Kidney (tissue), 14 donors: ENCODE measurements around the gene SLC12A3. TPM values are rescaled to one million over a fixed set of nuclear protein-coding genes. Genes with fewer than 3 reads are reported as not detected.

Source experiments
- DNase-seq, 5 donors: peaks; one replicate each; pipeline ENCODE4 v3.0.0-alpha.2; 2013 to 2020
- FAIRE-seq: peaks from 2 replicates; lab custom pipeline; 2012; peaks lifted over from hg19 to GRCh38; lab: Jason Lieb, UNC
- H3K27ac ChIP-seq, 2 donors: one replicate each; pipeline ENCODE4 v1.7.0; 2013; ENCODE audit warnings: low read depth in 2 of 2, low read length in 2 of 2, inconsistent platforms in 1 of 2
- H3K27me3 ChIP-seq: one replicate; pipeline ENCODE4 v1.7.1; 2013; ENCODE audit warnings: low read length, inconsistent platforms; ENCODE audit not compliant: control insufficient read depth, insufficient read depth
- H3K36me3 ChIP-seq, 3 donors: one replicate each; pipeline versions ENCODE4 v1.7.0 to v1.7.1; 2013; ENCODE audit warnings: low read length in 3 of 3, control low read depth in 1 of 3, inconsistent platforms in 1 of 3; ENCODE audit not compliant: insufficient read depth in 3 of 3, control insufficient read depth in 2 of 3
- H3K4me1 ChIP-seq, 3 donors: one replicate each; pipeline versions ENCODE4 v1.7.0 to v1.7.1; 2013; ENCODE audit warnings: low read length in 3 of 3, inconsistent platforms in 1 of 3, low read depth in 1 of 3; ENCODE audit not compliant: control insufficient read depth in 2 of 3, insufficient read depth in 2 of 3
- H3K4me3 ChIP-seq, 3 donors: one replicate each; pipeline versions ENCODE4 v1.7.0 to v1.8.1; 2013; ENCODE audit warnings: low read length in 3 of 3, control low read depth in 1 of 3, inconsistent platforms in 1 of 3
- H3K9ac ChIP-seq, 3 donors: one replicate each; pipeline versions ENCODE4 v1.7.0 to v1.7.1; 2013; ENCODE audit warnings: low read length in 3 of 3, control low read depth in 1 of 3, inconsistent platforms in 1 of 3
- H3K9me3 ChIP-seq, 3 donors: one replicate each; pipeline versions ENCODE4 v1.7.0 to v1.7.1; 2013; ENCODE audit warnings: low read length in 3 of 3, control low read depth in 1 of 3, inconsistent platforms in 1 of 3; ENCODE audit not compliant: control insufficient read depth in 2 of 3, insufficient read depth in 1 of 3
- CTCF ChIP-seq: IDR thresholded peaks from 3 replicates; pipeline ENCODE4 v1.5.1; 2012; ENCODE audit warnings: mild to moderate bottlenecking, moderate library complexity, borderline replicate concordance; ENCODE audit not compliant: insufficient read depth; ENCODE audit errors: extremely low read depth
- intact Hi-C: fragments of 100-400 bp; cut with DNase I; formaldehyde crosslinking; loops from one replicate; pipeline ENCODE4 v1.11.1; 2022
- polyA plus RNA-seq: library from polyadenylated mRNA; stranded (reverse); fragments of 350-450 nt; fragmentation: Illumina TruSeq; extraction: RNeasy Lipid Tissue Mini Kit (QIAGEN cat#74804); gene quantifications from one replicate; pipeline ENCODE4 v1.2.3, GENCODE V29; 2014; ENCODE audit warnings: low read depth, low replicate concordance; ENCODE audit not compliant: insufficient read depth
- total RNA-seq: library from RNA; stranded (reverse); fragmentation: NEBNext Ultra II Directional; extraction: Animal tissue kit (Norgen Biotek cat#: 25700); gene quantifications from one replicate; pipeline ENCODE4 v1.2.1, GENCODE V29; 2021
- donor health status: control.
- donor health status: control.
- donor health status: control.
- donor health status: control.
- donor health status: control.
- donor health status: DM: yes; HTN: yes; CAD: no.
- donor health status: Normal renal cell carcinoma (clear cell type).

SLC12A3 gene
- total and polyA plus RNA-seq, 2 donors from 2014 or later, result 5.4 to 277 TPM

GRCh38 chr16:56886296-56886695 is 21.3 kb downstream of the SLC12A3 start:
- Histone ChIP-seq H3K4me3 (no peak overlapping the region), H3K4me1 (no peaks in the 10 kb centered on the region), H3K9ac (no peak overlapping the region), H3K9me3 (no peaks in the 10 kb centered on the region), H3K27me3 (no peaks in the 10 kb centered on the region), H3K27ac (no peak overlapping the region), H3K36me3 (peaks cover 0 to 2% (median 0%) of the 10 kb centered on the region in 3 donors)
- DNase-seq (no peak), FAIRE-seq (no peak)
- TF ChIP-seq CTCF, result no peak
- intact Hi-C loops, result no loop called here

- peaks cover 0 to 2% (median 0%) of the 10 kb centered on the region in 3 donors for H3K36me3 ChIP-seq
- no peaks in the 10 kb centered on the region for H3K4me1 ChIP-seq
- DNase-seq (no peak), FAIRE-seq (no peak)
- no peaks in the 10 kb centered on the region for H3K9me3 ChIP-seq
- no peak overlapping the region for H3K9ac ChIP-seq
- H3K27me3 ChIP-seq, result no peaks in the 10 kb centered on the region
- intact Hi-C loops, result no loop called here
- H3K4me3 ChIP-seq, result no peak overlapping the region
- H3K27ac ChIP-seq, result no peak overlapping the region
- TF ChIP-seq CTCF, result no peak
Measured at GRCh38 chr16:56886826-56887225, 21.8 kb downstream of the SLC12A3 start.

GRCh38 chr16:56888806-56889205 is 23.8 kb downstream of the SLC12A3 start:
- Histone ChIP-seq H3K36me3 (peaks cover 0 to 2% (median 0%) of the 10 kb centered on the region in 3 donors), H3K9me3 (no peaks in the 10 kb centered on the region), H3K27me3 (no peaks in the 10 kb centered on the region), H3K27ac (no peak overlapping the region), H3K9ac (no peak overlapping the region), H3K4me1 (no peaks in the 10 kb centered on the region), H3K4me3 (no peak overlapping the region)
- TF ChIP-seq CTCF, result no peak
- no peak for FAIRE-seq
- DNase-seq, result no peak
- intact Hi-C loops, result no loop called here

GRCh38 chr16:56889206-56889605 is 24.2 kb downstream of the SLC12A3 start:
- H3K27ac ChIP-seq, result no peak overlapping the region
- no peaks in the 10 kb centered on the region for H3K27me3 ChIP-seq
- TF ChIP-seq CTCF, result no peak
- no peak for DNase-seq
- H3K36me3 ChIP-seq, result peaks cover 0 to 2% (median 0%) of the 10 kb centered on the region in 3 donors
- H3K4me3 ChIP-seq, result no peak overlapping the region
- H3K9ac ChIP-seq, result no peak overlapping the region
- H3K9me3 ChIP-seq, result no peaks in the 10 kb centered on the region
- no peaks in the 10 kb centered on the region for H3K4me1 ChIP-seq
- no peak for FAIRE-seq
- intact Hi-C loops, result no loop called here
